ENCODE data around the gene CTDP1.

The CTDP1 gene

GRCh38 chr18:79779700-79780190 lies 100.1 kb downstream of the CTDP1 start:
- DNase-seq = no peak

- DNase-seq = no peak
Observed at GRCh38 chr18:79780547-79780946, 100.9 kb downstream of the CTDP1 start.

GRCh38 chr18:79781331-79781941 lies 101.8 kb downstream of the CTDP1 start:
- DNase-seq = no peak

- no peak for DNase-seq
Observed at GRCh38 chr18:79782566-79783308, 103.1 kb downstream of the CTDP1 start.

- DNase-seq = no peak
Observed at GRCh38 chr18:79784071-79784913, 104.7 kb downstream of the CTDP1 start.

- DNase-seq = no peak
Observed at GRCh38 chr18:79784965-79785770, 105.6 kb downstream of the CTDP1 start.

GRCh38 chr18:79785831-79786230 lies 106.2 kb downstream of the CTDP1 start:
- no peak for DNase-seq

GRCh38 chr18:79786304-79786703 lies 106.7 kb downstream of the CTDP1 start:
- no peak for DNase-seq

- DNase-seq = no peak
Observed at GRCh38 chr18:79786786-79787526, 107.4 kb downstream of the CTDP1 start.

- DNase-seq = no peak
Observed at GRCh38 chr18:79787527-79787864, 107.9 kb downstream of the CTDP1 start.

GRCh38 chr18:79787865-79788733 lies 108.5 kb downstream of the CTDP1 start:
- DNase-seq = no peak

- no peak for DNase-seq
Observed at GRCh38 chr18:79788734-79789085, 109.1 kb downstream of the CTDP1 start.

GRCh38 chr18:79789091-79789891 lies 109.7 kb downstream of the CTDP1 start:
- no peak for DNase-seq

GRCh38 chr18:79789901-79790890 lies 110.6 kb downstream of the CTDP1 start:
- no peak for DNase-seq

GRCh38 chr18:79790996-79791972 lies 111.7 kb downstream of the CTDP1 start:
- peak in 2 of 58 donors; percentile 34 to 39 for DNase-seq
